ENCODE results near the gene NCOA4. TPM values are rescaled to one million over a fixed set of nuclear protein-coding genes. Genes with fewer than 3 reads are reported as not detected.
A peak's percentile ranks its signal among the peaks of the same experiment; 100 is the strongest.
"Not testable (repeated sequence)": the region's sequence is repeated elsewhere in the genome, so short reads cannot be mapped to it uniquely, and the experiment has no call there.

Gene NCOA4
- total RNA-seq, 1 experiment from 2014 or later = 160 TPM

DNA sequence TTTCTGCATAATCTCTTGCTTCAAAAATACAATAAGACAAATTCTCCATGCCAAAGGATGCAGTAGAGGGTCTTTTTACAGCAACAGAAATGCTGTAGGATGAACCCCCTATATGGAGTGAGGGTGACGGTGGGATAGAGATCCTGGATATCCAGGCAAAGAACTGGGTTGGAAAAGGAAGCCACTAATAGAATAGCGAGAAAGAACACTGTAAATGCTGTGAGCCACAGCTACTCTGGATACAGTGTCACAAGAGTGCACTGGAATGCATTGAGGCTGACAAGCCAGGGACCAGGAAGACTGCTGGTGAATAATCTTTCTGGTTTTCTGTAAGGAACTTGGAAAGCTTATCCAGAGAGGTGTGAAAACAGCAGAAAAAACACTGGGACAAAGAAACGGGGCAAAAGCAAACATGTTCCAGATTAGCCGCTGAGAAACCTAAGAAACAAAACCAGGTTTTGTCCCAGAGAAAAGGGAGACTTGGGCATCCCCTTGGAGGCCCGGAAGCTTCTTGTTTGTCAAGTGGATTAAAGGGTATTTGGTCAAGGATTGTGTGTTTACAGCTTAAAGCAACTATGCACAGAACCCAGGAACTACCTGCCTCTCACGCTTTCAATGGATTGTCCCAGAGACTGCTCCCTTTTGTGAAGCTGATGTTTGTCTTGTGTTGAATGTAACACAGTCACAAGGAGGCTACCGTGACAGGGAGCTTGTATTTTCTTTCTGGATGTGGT lies 21.8 kb upstream of the NCOA4 start:
- no peak for DNase-seq (ENCODE audit: low read depth)

DNA sequence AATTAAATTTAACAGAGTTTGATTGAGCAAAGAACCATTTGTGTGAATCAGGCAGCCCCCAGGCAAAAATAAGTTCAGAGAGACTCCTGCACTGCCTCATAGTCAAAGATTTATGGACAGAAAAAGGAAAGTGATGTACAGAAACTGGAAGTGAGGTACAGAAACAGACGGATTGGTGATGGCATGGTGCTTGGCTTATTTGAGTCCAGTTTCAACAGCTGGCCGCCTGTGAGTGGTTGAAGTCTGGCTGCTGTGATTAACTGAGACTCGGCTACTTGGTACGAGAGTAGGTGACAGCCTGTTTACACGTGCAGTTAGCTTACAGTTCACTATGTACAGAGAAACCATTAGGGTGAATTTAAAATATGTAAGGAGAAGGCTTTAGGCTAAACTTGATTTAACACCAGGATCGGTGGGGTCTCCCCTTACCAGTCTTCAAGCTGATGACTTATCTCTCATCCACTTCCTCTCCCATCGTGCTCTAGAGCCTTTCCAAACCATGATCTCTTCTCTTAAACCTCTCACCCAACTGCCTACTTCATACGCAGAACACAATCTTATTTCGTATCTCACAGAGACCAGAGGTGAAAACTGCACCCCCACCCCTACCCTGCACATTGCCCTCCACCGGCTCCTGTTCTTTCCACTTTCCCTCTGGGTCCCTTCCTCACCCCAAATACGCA lies 20.7 kb upstream of the NCOA4 start:
- no peak for DNase-seq (ENCODE audit: low read depth)

GRCh38 chr10:46049497-46049831 lies 19.0 kb upstream of the NCOA4 start:
- DNase-seq (ENCODE audit: low read depth) = not testable (repeated sequence)

DNA sequence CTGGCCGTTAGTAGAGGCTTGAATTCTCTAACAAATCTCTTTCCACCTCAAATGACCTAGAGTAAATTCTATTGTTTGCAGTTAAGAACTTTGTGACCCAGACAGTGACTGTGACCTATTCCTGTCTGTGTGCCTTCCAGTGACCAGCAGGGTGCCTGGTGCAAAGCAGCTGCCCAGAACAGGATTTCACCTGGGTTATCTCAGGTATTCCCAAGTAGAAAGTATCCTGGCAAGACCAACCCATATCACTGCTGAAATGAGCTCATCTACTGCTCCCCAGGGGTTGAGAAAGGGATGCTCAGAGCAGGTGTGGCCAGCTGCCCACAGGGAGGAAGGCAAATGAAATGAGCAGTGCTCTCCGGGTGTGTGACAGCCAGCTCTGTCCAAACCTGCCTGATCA lies 17.7 kb upstream of the NCOA4 start:
- no peak for DNase-seq (ENCODE audit: low read depth)

GRCh38 chr10:46046261-46046660 lies 15.8 kb upstream of the NCOA4 start, which contains the start of gene MSMB:
MSMB (minus strand) TSS chr10:46046269; CDS start chr10:46046237, 32 bp downstream.
- DNase-seq (ENCODE audit: low read depth) = no peak

GRCh38 chr10:46042527-46042926 lies 12.1 kb upstream of the NCOA4 start:
- DNase-seq (ENCODE audit: low read depth) = no peak

DNA sequence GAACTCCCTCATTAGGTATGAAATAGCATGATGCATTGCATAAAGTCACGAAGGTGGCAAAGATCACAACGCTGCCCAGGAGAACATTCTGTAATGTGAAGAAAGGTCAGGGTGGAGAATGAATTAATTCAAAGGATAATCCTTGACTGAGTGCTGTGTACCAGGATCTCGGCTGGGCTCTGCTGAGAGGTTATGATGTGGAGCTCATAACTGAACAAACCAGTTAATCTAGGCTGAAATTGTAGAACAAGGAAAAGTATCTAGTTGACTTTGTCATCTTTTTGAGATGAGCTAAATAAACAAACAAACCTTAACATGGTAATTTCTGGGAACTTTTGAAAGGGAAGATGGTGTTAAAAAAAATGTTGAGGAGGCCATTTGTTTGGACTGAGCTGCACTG lies 9.6 kb upstream of the NCOA4 start:
- DNase-seq (ENCODE audit: low read depth) = no peak

DNA sequence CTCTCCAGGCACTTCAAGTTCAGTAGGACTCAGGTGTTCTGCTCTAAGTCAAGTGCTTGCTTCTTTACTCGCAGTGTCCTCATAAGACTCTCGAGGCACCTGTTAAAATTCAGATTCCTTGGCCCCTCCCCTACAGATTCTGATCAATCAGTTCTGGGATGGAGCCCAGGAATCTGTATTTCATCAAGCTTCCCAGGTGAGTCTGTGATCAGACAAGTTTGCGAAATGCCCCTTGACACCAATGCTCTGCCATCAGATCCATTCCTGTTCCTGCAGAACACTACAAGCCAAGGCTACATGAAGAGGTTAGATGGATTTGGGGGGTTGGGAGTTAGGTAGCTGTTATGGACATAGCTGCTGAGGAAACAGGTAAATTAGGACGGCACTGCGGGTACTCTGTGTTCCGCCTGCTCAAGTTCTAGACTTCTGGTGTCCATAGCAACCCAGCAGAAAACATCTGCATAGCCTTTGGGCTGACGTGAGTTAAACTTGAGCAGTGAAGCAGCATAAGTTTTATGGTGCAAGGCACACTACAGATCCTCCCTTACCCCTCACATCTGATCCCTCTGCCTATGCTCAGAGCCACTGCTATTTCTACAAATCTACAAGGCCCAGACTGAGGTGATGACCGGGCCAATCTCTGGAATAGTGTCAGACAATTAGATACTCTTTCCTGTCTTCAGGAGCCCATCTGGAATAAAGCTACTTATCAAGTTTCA lies 6.8 kb upstream of the NCOA4 start:
- no peak for DNase-seq (ENCODE audit: low read depth)

- DNase-seq (ENCODE audit: low read depth) = no peak
Measured at GRCh38 chr10:46035923-46036849, 5.8 kb upstream of the NCOA4 start.

GRCh38 chr10:46033602-46034011 lies 3.2 kb upstream of the NCOA4 start:
- DNase-seq (ENCODE audit: low read depth) = peak; percentile 89

DNA sequence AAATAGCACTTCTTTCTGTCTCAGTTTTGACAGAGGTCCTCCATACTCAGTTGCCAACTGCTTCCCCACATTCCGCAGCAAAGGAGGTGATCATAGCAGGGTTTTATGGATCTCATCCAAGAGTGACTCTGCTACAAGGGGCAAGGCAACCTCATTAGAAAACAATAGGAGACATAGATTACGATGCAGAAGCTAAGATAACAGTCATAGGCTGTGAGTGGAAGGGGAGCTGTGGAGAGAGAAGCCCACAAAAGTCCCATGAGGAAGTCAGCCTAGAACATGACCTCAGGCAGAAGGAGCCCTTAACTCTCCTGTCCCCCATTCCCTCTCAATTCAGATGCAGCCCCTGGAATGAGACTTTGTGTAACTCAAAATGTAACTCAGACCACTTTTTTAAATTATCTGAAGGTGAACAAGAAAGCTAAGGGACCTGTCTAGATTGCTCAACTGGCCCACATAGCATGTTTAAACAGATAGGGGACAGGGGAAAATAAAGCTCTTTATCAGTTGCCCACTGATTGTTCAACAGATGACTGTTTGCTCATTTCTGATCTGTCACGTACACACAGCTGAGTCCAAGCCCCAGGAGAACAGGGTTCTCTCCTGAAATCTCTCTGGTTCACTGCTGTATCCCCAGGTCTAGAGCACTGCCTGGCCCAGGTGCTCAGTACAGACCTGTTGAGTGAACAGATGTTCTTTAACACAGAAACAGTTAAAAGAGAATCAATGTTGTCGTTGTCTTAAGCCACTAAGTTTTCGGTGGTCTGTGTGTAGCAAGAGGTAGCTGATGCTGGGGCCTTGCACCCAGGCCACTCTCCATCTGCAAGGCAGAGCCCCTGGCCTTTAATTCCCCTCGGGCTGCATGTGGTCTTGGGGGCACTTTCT lies 1.5 kb upstream of the NCOA4 start:
- no peak for DNase-seq (ENCODE audit: low read depth)

- no peak for DNase-seq (ENCODE audit: low read depth)
Measured at GRCh38 chr10:46029461-46030030, 877 bp downstream of the NCOA4 start.

GRCh38 chr10:46028584-46029460 lies 1.6 kb downstream of the NCOA4 start:
- DNase-seq (ENCODE audit: low read depth) = peak; percentile 74

DNA sequence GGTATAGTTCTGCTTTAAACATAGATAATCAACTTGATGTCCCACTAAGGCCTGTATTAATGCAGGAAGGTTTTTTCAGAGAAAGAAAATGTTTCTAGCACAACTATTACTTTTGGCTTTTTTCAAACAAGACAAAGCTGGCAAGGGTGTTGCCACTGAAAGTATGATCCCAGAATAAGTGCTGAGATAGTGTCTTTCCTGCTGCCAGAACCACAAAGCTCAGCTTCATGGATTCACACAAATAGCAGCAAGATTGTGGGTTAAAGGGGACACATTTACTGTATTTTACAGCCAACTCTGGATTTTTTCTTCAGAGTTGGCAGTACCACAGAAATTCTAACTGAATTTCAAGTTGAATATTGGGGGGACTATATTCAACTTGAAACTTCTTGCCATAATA lies 4.3 kb downstream of the NCOA4 start:
- DNase-seq (ENCODE audit: low read depth) = no peak

DNA sequence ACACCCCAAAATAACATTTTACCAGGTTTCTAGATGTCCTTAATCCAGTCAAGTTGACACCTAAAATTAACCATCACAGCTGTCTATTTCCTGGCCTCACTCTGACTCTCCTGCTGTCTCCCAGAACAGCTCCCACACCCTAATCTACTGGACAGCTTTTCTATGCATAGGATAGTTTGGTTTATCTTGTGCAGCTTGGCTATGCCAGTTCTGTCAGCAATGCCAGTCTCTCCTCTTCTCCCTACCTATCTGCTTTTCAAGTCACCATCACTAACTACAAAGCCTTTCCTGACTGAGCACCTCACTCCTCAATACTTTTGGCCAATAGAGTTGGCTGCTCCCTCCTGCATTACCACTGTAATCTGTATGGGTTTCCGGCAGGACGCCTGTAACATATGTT lies 5.0 kb downstream of the NCOA4 start:
- DNase-seq (ENCODE audit: low read depth) = no peak

GRCh38 chr10:46024948-46025347 lies 5.5 kb downstream of the NCOA4 start:
- no peak for DNase-seq (ENCODE audit: low read depth)

- peak; percentile 97 for DNase-seq (ENCODE audit: low read depth)
Measured at GRCh38 chr10:46022978-46023702, 7.3 kb downstream of the NCOA4 start.

DNA sequence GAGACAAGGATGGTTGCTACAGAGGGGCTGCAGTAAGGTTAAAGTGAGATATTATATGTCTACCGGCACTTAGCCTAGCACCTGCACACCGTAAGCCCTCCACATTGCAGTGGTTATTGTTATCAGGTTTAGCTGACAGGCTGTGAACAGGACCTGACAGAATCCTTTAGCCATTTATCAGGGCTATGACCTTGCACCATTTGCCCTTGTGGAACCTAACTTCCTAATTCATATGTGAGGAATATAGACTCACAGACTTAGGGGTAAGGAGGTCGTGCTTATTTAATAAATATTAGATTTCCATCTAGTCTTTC lies 10.1 kb downstream of the NCOA4 start:
- no peak for DNase-seq (ENCODE audit: low read depth)

All from M059J (cell line).